Stomach (tissue), 4 donors: ENCODE data around the gene SF3B2.

Source experiments
- EP300 ChIP-seq: sonication (generic); formaldehyde crosslinking; IDR thresholded peaks from one replicate; pipeline ENCODE4 v1.6.1; 2017; ENCODE audit warnings: antibody characterized with exemption
- POLR2A ChIP-seq, 4 donors: fragments of 450-650 bp; IDR thresholded peaks; one replicate each; pipeline ENCODE4 v1.6.1; 2016; ENCODE audit warnings: antibody characterized with exemption in 4 of 4, control low read depth in 2 of 4, mild to moderate bottlenecking in 1 of 4, moderate library complexity in 1 of 4
- TF ChIP-seq, protein P1 (sequence below), 7 experiments: fragments of 450-650 bp in 4 of 7; fragments of 200-600 bp in 3 of 7; sonication (generic) in 3 of 7; IDR thresholded peaks; one replicate each; pipeline ENCODE4 v1.5.1; 2016 to 2019; ENCODE audit warnings: antibody characterized with exemption in 7 of 7, control low read depth in 2 of 7, mild to moderate bottlenecking in 1 of 7

- TF ChIP-seq, protein P1, sequence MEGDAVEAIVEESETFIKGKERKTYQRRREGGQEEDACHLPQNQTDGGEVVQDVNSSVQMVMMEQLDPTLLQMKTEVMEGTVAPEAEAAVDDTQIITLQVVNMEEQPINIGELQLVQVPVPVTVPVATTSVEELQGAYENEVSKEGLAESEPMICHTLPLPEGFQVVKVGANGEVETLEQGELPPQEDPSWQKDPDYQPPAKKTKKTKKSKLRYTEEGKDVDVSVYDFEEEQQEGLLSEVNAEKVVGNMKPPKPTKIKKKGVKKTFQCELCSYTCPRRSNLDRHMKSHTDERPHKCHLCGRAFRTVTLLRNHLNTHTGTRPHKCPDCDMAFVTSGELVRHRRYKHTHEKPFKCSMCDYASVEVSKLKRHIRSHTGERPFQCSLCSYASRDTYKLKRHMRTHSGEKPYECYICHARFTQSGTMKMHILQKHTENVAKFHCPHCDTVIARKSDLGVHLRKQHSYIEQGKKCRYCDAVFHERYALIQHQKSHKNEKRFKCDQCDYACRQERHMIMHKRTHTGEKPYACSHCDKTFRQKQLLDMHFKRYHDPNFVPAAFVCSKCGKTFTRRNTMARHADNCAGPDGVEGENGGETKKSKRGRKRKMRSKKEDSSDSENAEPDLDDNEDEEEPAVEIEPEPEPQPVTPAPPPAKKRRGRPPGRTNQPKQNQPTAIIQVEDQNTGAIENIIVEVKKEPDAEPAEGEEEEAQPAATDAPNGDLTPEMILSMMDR (IDR thresholded peaks at IDR 0.05): no peak
- TF ChIP-seq EP300 (no peak), POLR2A (IDR thresholded peaks at IDR 0.05) (no peak)
These were observed 55.7 kb downstream of the SF3B2 start for GRCh38 chr11:66107600-66108510.
